Ovary (tissue), 3 donors: ENCODE data around the gene HPS1.

Experiments used
- EP300 ChIP-seq: sonication (generic); formaldehyde crosslinking; IDR thresholded peaks from one replicate; pipeline ENCODE4 v1.6.1; 2017; ENCODE audit warnings: antibody characterized with exemption
- POLR2A ChIP-seq: fragments of 450-650 bp; IDR thresholded peaks from one replicate; pipeline ENCODE4 v1.6.1; 2017; ENCODE audit warnings: antibody characterized with exemption, mild to moderate bottlenecking, moderate library complexity
- TF ChIP-seq, protein P1 (sequence below), 3 donors: fragments of 450-650 bp in 2 of 3; fragments of 200-600 bp in 1 of 3; IDR thresholded peaks; one replicate each; pipeline versions ENCODE4 v1.5.1 to v1.8.0; 2016 to 2022; ENCODE audit warnings: antibody characterized with exemption in 3 of 3, mild to moderate bottlenecking in 1 of 3
- donor health status: DM: no; HTN: no; CAD: no.

DNA sequence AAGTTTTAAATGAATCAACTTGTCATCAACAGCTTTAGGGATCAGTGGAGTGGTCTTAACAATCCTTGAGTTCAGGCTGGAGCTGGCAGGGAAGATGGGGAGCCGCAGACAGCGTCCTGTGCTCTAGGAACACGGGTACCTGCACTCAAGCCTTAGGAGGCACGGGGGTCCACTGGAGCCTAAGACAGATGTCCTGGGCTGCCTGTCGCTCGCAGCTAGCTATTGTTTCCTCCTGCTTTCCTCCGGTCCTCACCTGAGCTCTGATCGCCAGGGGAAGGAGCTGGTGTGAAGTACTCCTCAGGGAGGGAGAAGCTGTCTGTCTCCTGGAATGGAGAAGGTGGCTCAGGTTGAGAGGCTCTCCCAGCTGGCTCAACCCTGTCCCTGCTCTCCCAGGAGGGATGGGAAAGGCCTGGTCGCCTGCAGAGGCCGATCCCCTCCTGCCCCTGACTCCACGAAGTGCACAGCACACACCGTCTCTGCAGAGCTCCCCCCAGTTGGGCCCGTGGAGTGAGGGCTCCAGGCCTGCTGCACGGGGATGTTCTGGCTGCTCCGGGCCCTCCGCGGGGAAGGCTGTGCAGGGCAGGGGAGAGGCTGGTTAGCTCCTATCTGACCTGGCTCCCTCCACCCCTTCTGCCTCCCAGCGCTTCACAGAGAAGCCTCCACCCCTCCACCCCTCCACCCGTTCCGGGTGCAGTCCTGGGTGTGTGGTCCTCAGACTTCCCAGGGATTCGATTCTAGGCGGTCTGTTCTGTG lies 17.2 kb downstream of the HPS1 start:
- TF ChIP-seq, protein P1, sequence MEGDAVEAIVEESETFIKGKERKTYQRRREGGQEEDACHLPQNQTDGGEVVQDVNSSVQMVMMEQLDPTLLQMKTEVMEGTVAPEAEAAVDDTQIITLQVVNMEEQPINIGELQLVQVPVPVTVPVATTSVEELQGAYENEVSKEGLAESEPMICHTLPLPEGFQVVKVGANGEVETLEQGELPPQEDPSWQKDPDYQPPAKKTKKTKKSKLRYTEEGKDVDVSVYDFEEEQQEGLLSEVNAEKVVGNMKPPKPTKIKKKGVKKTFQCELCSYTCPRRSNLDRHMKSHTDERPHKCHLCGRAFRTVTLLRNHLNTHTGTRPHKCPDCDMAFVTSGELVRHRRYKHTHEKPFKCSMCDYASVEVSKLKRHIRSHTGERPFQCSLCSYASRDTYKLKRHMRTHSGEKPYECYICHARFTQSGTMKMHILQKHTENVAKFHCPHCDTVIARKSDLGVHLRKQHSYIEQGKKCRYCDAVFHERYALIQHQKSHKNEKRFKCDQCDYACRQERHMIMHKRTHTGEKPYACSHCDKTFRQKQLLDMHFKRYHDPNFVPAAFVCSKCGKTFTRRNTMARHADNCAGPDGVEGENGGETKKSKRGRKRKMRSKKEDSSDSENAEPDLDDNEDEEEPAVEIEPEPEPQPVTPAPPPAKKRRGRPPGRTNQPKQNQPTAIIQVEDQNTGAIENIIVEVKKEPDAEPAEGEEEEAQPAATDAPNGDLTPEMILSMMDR (IDR thresholded peaks at IDR 0.05), result no peak
- TF ChIP-seq POLR2A (no peak), EP300 (no peak)
